ENCODE measurements around the gene NUCB2. TPM values are rescaled to one million over a fixed set of nuclear protein-coding genes. Genes with fewer than 3 reads are reported as not detected.

The NUCB2 gene
- total and polyA plus RNA-seq, 2 of the 8 experiments (the other 6 are each of a cell fraction or from before 2014, with no cell fraction given) = 9.0 to 34.2 TPM

DNA sequence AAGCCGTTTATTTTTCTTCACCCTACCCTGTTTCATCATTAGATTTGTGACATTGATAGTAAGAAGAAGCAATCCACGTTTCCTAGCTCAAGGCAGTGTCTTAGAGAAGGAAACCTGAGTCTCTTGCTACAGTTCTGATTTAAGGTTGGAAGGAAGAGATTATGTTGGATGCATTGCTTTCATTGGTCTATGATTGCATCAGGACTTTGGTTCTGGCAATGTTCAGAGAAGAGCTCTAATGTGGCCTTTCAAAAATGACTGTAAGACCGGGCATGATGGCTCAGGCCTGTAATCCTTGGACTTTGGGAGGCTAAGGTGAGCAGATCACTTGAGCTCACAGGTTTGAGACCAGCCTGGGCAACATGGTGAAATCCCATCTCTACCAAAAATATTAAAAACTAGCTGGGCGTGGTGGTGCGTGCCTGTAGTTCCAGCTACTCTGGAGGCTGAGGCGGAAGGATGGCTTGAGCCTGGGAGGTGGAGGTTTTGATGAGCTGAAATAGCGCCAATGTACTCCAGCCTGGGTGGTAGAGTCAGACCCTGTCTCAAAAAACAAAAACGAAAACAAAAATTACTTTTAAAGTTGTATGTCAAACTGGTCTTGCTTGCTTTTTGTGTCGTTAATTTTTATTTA is 4.1 kb downstream of the NUCB2 start:
- CTCF ChIA-PET (ENCODE audit: partially characterized antibody) = interaction anchor here (1.0 kb wide), 1 partner anchor 247 kb away, joined by 3 read pairs; no protein-coding TSS in a partner anchor
- no peak overlapping the region for H3K18ac ChIP-seq (ENCODE audit: extremely low read depth, low read length)
- POLR2A ChIA-PET (ENCODE audit: partially characterized antibody) = no interaction called here
- TF ChIP-seq CBX8 (IDR thresholded peaks at IDR 0.05; ENCODE audit: borderline replicate concordance, low read depth, low read length) (no peak), BCL11A (IDR thresholded peaks at IDR 0.05; ENCODE audit: low read depth in 2 of 2, low read length in 2 of 2) (no peak), CTBP2 (IDR thresholded peaks at IDR 0.05; ENCODE audit: borderline replicate concordance, insufficient read depth, insufficient read length, low read length) (no peak), CBX5 (IDR thresholded peaks at IDR 0.05; ENCODE audit: low read depth, low read length) (no peak), SRF (IDR thresholded peaks at IDR 0.05; ENCODE audit: low read depth, low read length) (no peak), SP4 (IDR thresholded peaks at IDR 0.05; ENCODE audit: low read length) (no peak), KDM4A (IDR thresholded peaks at IDR 0.05; ENCODE audit: low read depth, low read length, severe bottlenecking) (no peak), BRCA1 (IDR thresholded peaks at IDR 0.05; ENCODE audit: low read depth, low read length) (no peak), NRF1 (IDR thresholded peaks at IDR 0.05; ENCODE audit: low read depth, low read length) (no peak), CHD2 (IDR thresholded peaks at IDR 0.05; ENCODE audit: low read length) (no peak), FOSL1 (IDR thresholded peaks at IDR 0.05; ENCODE audit: insufficient read depth, low read depth, low read length) (no peak), POLR2A (IDR thresholded peaks at IDR 0.05; ENCODE audit: control extremely low read depth in 1 of 2, low read depth in 2 of 2, low read length in 2 of 2) (no peak), TAF1 (IDR thresholded peaks at IDR 0.05; ENCODE audit: low read depth, low read length) (no peak)
- TF ChIP-seq, protein P1, sequence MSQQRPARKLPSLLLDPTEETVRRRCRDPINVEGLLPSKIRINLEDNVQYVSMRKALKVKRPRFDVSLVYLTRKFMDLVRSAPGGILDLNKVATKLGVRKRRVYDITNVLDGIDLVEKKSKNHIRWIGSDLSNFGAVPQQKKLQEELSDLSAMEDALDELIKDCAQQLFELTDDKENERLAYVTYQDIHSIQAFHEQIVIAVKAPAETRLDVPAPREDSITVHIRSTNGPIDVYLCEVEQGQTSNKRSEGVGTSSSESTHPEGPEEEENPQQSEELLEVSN (IDR thresholded peaks at IDR 0.05) = no peak

More for the DNA sequence above, 4.1 kb downstream of the NUCB2 start:
- H3K4me3 ChIP-seq (ENCODE audit: extremely low read depth in 1 of 4, insufficient read depth in 2 of 4, low read depth in 3 of 4, low read length in 4 of 4) = no peak overlapping the region
- no peaks in the 10 kb centered on the region for H3K36me3 ChIP-seq (ENCODE audit: control insufficient read depth in 2 of 4, insufficient read depth in 4 of 4, low read length in 3 of 4)
- H3K9me3 ChIP-seq (ENCODE audit: insufficient read depth in 2 of 2, low read depth in 1 of 2, low read length in 1 of 2) = no peaks in the 10 kb centered on the region
- WGBS, 2 experiments (ENCODE audit: extremely low coverage in 1 of 2, insufficient coverage in 1 of 2, insufficient read length in 1 of 2, insufficient replicate concordance in 2 of 2, low coverage in 1 of 2, low lambda C conversion rate in 2 of 2, missing lambda C conversion rate in 1 of 2) = 84% methylated on average over 9 of the region's 9 CpGs; no CpG with 5 or more reads in 1 of the 2 experiments
- H3K27ac ChIP-seq (ENCODE audit: low read depth, low read length) = no peak overlapping the region
- no peak overlapping the region for H2BK20ac ChIP-seq (ENCODE audit: low read length)
- H2BK5ac ChIP-seq (ENCODE audit: low read depth, low read length) = no peak overlapping the region
- H4K91ac ChIP-seq (replicated peaks; ENCODE audit: insufficient read length, low read length) = no peak overlapping the region
- peaks cover 0 to 7% (median 0%) of the 10 kb centered on the region in 4 experiments; a peak in 2 of 7 replicates for H3K27me3 ChIP-seq (replicated peaks in 1 of 4; ENCODE audit: control insufficient read depth in 3 of 4, extremely low read depth in 1 of 4, insufficient read depth in 3 of 4, low read length in 3 of 4)
- H4K8ac ChIP-seq (ENCODE audit: extremely low read depth, insufficient read depth, low read length) = no peak overlapping the region
- no peaks in the 10 kb centered on the region for H3K79me1 ChIP-seq (ENCODE audit: low read depth, low read length)
- H3K4me1 ChIP-seq (replicated peaks in 1 of 4; ENCODE audit: control insufficient read depth in 3 of 4, insufficient read depth in 4 of 4, low read length in 3 of 4) = peaks cover 0 to 4% (median 1%) of the 10 kb centered on the region in 4 experiments; a peak in 2 of 7 replicates
- no peak overlapping the region for H2BK120ac ChIP-seq (replicated peaks; ENCODE audit: low read depth, low read length)
- H4K20me1 ChIP-seq (replicated peaks in 1 of 2; ENCODE audit: control insufficient read depth in 1 of 2, insufficient read depth in 2 of 2, low read length in 2 of 2) = peaks cover 0 to 2% of the 10 kb centered on the region in 2 experiments
- H3K56ac ChIP-seq (replicated peaks; ENCODE audit: insufficient read length, low read depth, low read length) = no peak overlapping the region
- no peak for DNase-seq (ENCODE audit: low read depth in 1 of 2, low spot score in 2 of 2)
- H4K5ac ChIP-seq (ENCODE audit: insufficient read length, low read depth, low read length) = no peak overlapping the region
- H3K4ac ChIP-seq (replicated peaks; ENCODE audit: insufficient read length, low read depth, low read length) = no peak overlapping the region
- no peaks in the 10 kb centered on the region for H3K79me2 ChIP-seq (ENCODE audit: control insufficient read depth in 1 of 2, insufficient read depth in 2 of 2, low read length in 2 of 2)
- H3K9ac ChIP-seq (replicated peaks in 1 of 4; ENCODE audit: extremely low read depth in 1 of 4, low read depth in 3 of 4, low read length in 3 of 4) = no peak overlapping the region
- no peak overlapping the region for H2AFZ ChIP-seq (ENCODE audit: low read length)
- no peak overlapping the region for H3K23ac ChIP-seq (ENCODE audit: insufficient read length)
- no peak overlapping the region for H2BK15ac ChIP-seq (ENCODE audit: low read length)
- no peak overlapping the region for H2BK12ac ChIP-seq (ENCODE audit: low read depth, low read length)
- H3K4me2 ChIP-seq (ENCODE audit: insufficient read depth in 1 of 2, low read depth in 2 of 2, low read length in 2 of 2) = no peak overlapping the region; a peak in 1 of 4 replicates
- no peak overlapping the region for H2AK5ac ChIP-seq (ENCODE audit: low read depth, low read length)
- no peak for FAIRE-seq
- peaks cover 13% of the 10 kb centered on the region for H3K23me2 ChIP-seq (ENCODE audit: low read depth, low read length)
- H3K14ac ChIP-seq (ENCODE audit: insufficient read length) = no peak overlapping the region

Data from H1 (cell line).